HK-2 (cell line): ENCODE measurements around the gene IDI1.
A peak's percentile ranks its signal among the peaks of the same experiment; 100 is the strongest.
"Not testable (repeated sequence)": the region's sequence is repeated elsewhere in the genome, so short reads cannot be mapped to it uniquely, and the experiment has no call there.

Source experiments
- DNase-seq: peaks from one replicate; pipeline ENCODE4 v3.0.0-alpha.2; 2018; ENCODE audit not compliant: unreplicated experiment

IDI1 gene

GRCh38 chr10:1048732-1049424 is at the start of gene IDI1:
Gene IDI1, minus strand, starts transcription at chr10:1049119. Its CDS starts 116 bp downstream, at chr10:1049003.
- DNase-seq, result peak; percentile 95

GRCh38 chr10:1097436-1097835 is 48.5 kb upstream of the IDI1 start:
- DNase-seq, result no peak

GRCh38 chr10:1096287-1096889 is 47.5 kb upstream of the IDI1 start:
- DNase-seq, result no peak

- no peak for DNase-seq
Measured at GRCh38 chr10:1095498-1095897, 46.6 kb upstream of the IDI1 start.

GRCh38 chr10:1094112-1095057 is 45.5 kb upstream of the IDI1 start:
- DNase-seq, result no peak

GRCh38 chr10:1093696-1094095 is 44.8 kb upstream of the IDI1 start:
- no peak for DNase-seq

- no peak for DNase-seq
Measured at GRCh38 chr10:1090696-1091095, 41.8 kb upstream of the IDI1 start.

- DNase-seq, result no peak
Measured at GRCh38 chr10:1089017-1089689, 40.2 kb upstream of the IDI1 start.

- no peak for DNase-seq
Measured at GRCh38 chr10:1086787-1087186, 37.9 kb upstream of the IDI1 start.

- DNase-seq, result no peak
Measured at GRCh38 chr10:1085258-1085657, 36.3 kb upstream of the IDI1 start.

GRCh38 chr10:1084011-1084950 is 35.4 kb upstream of the IDI1 start:
- no peak for DNase-seq

GRCh38 chr10:1083581-1083980 is 34.7 kb upstream of the IDI1 start:
- no peak for DNase-seq

GRCh38 chr10:1078668-1079067 is 29.7 kb upstream of the IDI1 start:
- no peak for DNase-seq

GRCh38 chr10:1074748-1075308 is 25.9 kb upstream of the IDI1 start:
- DNase-seq, result no peak

- DNase-seq, result no peak
Measured at GRCh38 chr10:1074052-1074747, 25.3 kb upstream of the IDI1 start.

GRCh38 chr10:1070919-1071318 is 22.0 kb upstream of the IDI1 start:
- DNase-seq, result no peak

GRCh38 chr10:1068380-1069361 is 19.8 kb upstream of the IDI1 start:
- no peak for DNase-seq

GRCh38 chr10:1066734-1067133 is 17.8 kb upstream of the IDI1 start:
- not testable (repeated sequence) for DNase-seq

GRCh38 chr10:1064964-1065247 is 16.0 kb upstream of the IDI1 start:
- no peak for DNase-seq
